Skeletal muscle tissue (tissue), 4 donors: ENCODE data around the gene SLC15A1. TPM values are rescaled to one million over a fixed set of nuclear protein-coding genes. Genes with fewer than 3 reads are reported as not detected.

Experiments used
- H3K27ac ChIP-seq: one replicate; pipeline ENCODE4 v1.7.0; 2013; ENCODE audit warnings: mild to moderate bottlenecking, low read depth, low read length, inconsistent platforms
- H3K27me3 ChIP-seq, 3 donors: one replicate each; pipeline ENCODE4 v1.7.0; 2013; ENCODE audit warnings: low read length in 3 of 3; ENCODE audit not compliant: control insufficient read depth in 3 of 3, insufficient read depth in 3 of 3
- H3K36me3 ChIP-seq, 3 donors: one replicate each; pipeline ENCODE4 v1.7.0; 2013; ENCODE audit warnings: low read length in 3 of 3; ENCODE audit not compliant: control insufficient read depth in 3 of 3, insufficient read depth in 3 of 3
- H3K4me1 ChIP-seq, 3 donors: one replicate each; pipeline ENCODE4 v1.7.0; 2013; ENCODE audit warnings: low read length in 3 of 3, mild to moderate bottlenecking in 3 of 3; ENCODE audit not compliant: control insufficient read depth in 3 of 3, insufficient read depth in 3 of 3
- H3K4me3 ChIP-seq, 3 donors: one replicate each; pipeline ENCODE4 v1.7.0; 2013; ENCODE audit warnings: low read length in 3 of 3
- H3K9ac ChIP-seq, 3 donors: one replicate each; pipeline ENCODE4 v1.7.0; 2013; ENCODE audit warnings: low read length in 3 of 3, mild to moderate bottlenecking in 3 of 3, moderate library complexity in 2 of 3, low read depth in 1 of 3
- H3K9me3 ChIP-seq, 3 donors: one replicate each; pipeline ENCODE4 v1.7.0; 2013; ENCODE audit warnings: low read length in 3 of 3; ENCODE audit not compliant: control insufficient read depth in 3 of 3
- total RNA-seq: library from RNA; depleted of rRNA; stranded (reverse); fragments of >200 nt; gene quantifications from one replicate; pipeline ENCODE4 v1.2.3, GENCODE V29; 2014
- donor health status: Osteomylitis.

SLC15A1 gene
- total RNA-seq, 1 donor from 2014 or later, result not detected

GRCh38 chr13:98690348-98691022, 62.0 kb downstream of the SLC15A1 start:
- Histone ChIP-seq H3K9me3 (no peaks in the 10 kb centered on the region), H3K9ac (no peak overlapping the region), H3K27me3 (peaks cover 0 to 4% (median 0%) of the 10 kb centered on the region in 3 donors), H3K27ac (no peak overlapping the region), H3K36me3 (no peaks in the 10 kb centered on the region), H3K4me1 (no peaks in the 10 kb centered on the region), H3K4me3 (no peak overlapping the region)

DNA sequence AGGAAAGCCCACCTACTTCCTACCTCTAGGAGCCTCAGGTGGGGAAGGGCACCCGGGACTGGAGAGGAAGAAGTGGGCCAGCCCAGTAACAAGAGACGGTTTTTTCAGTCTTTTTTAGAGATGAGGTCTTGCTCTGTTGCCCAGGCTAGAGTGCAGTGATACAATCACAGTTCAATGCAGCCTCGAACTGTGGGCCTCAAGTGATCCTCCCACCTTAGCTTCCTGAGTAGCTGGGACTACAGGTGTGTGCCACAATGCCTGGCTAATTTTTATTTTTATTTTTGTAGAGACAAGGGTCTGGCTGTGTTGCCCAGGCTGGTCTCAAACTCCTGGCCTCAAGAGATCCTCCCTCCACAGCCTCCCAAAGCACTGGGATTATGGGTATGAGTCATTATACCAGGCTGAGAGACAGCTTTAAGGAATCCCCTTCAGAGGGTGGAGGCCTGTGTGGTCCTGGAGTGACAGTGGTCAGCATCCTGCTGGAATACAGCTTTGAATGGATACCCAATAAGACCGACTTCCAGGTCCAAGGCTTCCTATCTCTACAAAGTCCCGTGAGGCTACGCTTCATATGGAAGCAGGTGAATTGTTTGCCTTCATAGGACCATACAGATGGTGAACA, 63.0 kb downstream of the SLC15A1 start:
- Histone ChIP-seq H3K27ac (no peak overlapping the region), H3K27me3 (peaks cover 0 to 4% (median 0%) of the 10 kb centered on the region in 3 donors), H3K4me3 (no peak overlapping the region), H3K36me3 (no peaks in the 10 kb centered on the region), H3K9ac (no peak overlapping the region), H3K9me3 (no peaks in the 10 kb centered on the region), H3K4me1 (no peaks in the 10 kb centered on the region)

- no peak overlapping the region for H3K9ac ChIP-seq
- no peaks in the 10 kb centered on the region for H3K4me1 ChIP-seq
- peaks cover 0 to 4% (median 0%) of the 10 kb centered on the region in 3 donors for H3K27me3 ChIP-seq
- H3K4me3 ChIP-seq, result no peak overlapping the region
- no peaks in the 10 kb centered on the region for H3K9me3 ChIP-seq
- no peaks in the 10 kb centered on the region for H3K36me3 ChIP-seq
- no peak overlapping the region for H3K27ac ChIP-seq
Observed at GRCh38 chr13:98688373-98688772, 64.1 kb downstream of the SLC15A1 start.

DNA sequence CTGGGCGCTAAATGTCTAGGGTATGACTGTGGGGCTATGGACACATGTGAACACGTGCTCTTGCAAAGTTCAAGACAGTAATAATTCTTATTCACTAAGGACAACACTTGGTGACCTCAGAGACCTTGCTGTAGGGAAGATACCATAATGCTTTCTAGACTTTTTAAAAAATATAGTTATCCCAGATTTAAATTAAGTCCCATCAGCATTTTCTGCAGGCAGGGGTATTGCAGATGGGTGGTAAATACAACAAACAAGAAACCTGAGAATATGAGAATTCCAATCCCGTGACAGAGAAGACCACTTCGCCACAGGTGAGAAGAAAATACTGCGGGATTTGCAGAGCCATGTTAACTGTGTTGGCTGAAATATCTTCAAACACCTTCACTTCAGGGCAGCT, 65.2 kb downstream of the SLC15A1 start:
- Histone ChIP-seq H3K27ac (no peak overlapping the region), H3K36me3 (no peaks in the 10 kb centered on the region), H3K27me3 (peaks cover 0 to 4% (median 0%) of the 10 kb centered on the region in 3 donors), H3K4me3 (no peak overlapping the region), H3K4me1 (no peaks in the 10 kb centered on the region), H3K9ac (no peak overlapping the region), H3K9me3 (no peaks in the 10 kb centered on the region)

DNA sequence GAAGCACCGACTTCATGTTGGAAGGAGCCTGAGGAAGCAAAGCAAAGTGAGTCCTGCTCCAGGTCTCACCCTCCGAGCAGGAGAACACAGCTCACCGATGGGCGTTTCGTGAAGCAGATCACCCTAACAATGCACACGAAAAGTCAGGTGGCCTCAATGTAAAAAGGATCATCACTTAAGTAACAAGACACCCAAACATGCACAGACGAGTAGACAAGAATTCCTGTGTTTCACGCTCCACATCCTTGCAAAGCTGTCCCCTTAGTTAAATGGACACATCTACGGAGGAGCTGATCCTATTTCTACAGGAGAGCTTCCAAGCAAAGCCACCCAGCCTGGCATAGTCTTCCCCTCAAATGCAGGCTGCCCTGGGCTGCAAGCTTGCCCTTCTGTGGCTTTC, 66.2 kb downstream of the SLC15A1 start:
- H3K4me3 ChIP-seq, result no peak overlapping the region
- peaks cover 0 to 4% (median 0%) of the 10 kb centered on the region in 3 donors for H3K27me3 ChIP-seq
- H3K36me3 ChIP-seq, result no peaks in the 10 kb centered on the region
- H3K9me3 ChIP-seq, result no peaks in the 10 kb centered on the region
- no peak overlapping the region for H3K9ac ChIP-seq
- no peaks in the 10 kb centered on the region for H3K4me1 ChIP-seq
- no peak overlapping the region for H3K27ac ChIP-seq

DNA sequence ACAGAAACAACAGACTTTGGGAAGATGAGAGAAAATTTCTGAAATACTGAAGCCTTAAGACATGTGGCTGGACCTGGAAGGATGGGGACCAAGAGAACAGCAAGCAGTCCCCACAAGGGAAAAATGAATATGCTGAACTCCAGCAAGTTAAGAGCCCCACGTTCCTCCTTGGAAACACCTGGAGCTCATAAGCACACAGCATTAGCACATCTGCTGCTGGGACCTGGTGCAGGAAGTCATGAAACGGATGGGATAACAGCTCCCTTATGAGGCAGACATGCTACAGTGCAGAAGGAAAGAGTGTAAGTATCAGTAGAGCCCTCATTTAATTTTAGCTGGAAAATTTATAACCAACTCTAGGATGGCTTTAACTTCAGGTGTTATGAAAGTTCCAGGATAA, 67.3 kb downstream of the SLC15A1 start:
- no peaks in the 10 kb centered on the region for H3K36me3 ChIP-seq
- H3K9ac ChIP-seq, result no peak overlapping the region
- H3K27me3 ChIP-seq, result peaks cover 0 to 4% (median 0%) of the 10 kb centered on the region in 3 donors

DNA sequence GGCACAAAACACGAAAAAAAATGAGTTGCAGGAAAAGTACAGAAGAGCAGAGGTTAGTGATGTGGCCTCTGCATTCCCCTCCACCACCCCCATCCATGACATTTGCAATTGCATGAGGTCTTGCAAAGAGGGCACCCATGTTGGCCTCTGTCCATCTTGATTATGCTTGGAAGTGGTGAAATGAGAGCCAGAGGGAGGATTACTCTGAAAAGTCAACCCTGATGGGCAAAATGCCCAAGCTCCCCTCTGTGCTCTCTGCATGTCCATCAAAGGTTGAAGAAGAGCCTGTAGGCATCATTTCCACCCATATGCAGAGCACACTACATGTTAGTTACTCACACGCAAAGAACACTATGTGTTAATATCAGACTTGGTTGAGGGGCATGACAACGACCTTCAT, 71.4 kb downstream of the SLC15A1 start:
- Histone ChIP-seq H3K27ac (no peak overlapping the region), H3K27me3 (peaks cover 0 to under 1% (median 0%) of the 10 kb centered on the region in 3 donors), H3K36me3 (no peaks in the 10 kb centered on the region), H3K9me3 (no peaks in the 10 kb centered on the region), H3K9ac (no peak overlapping the region), H3K4me1 (peaks cover 0 to 2% (median 0%) of the 10 kb centered on the region in 3 donors), H3K4me3 (no peak overlapping the region)

More for the DNA sequence above, 67.3 kb downstream of the SLC15A1 start:
- peaks cover 0 to 2% (median 0%) of the 10 kb centered on the region in 3 donors for H3K4me1 ChIP-seq
- no peak overlapping the region for H3K27ac ChIP-seq
- H3K9me3 ChIP-seq, result no peaks in the 10 kb centered on the region
- no peak overlapping the region for H3K4me3 ChIP-seq

GRCh38 chr13:98678741-98679140, 73.7 kb downstream of the SLC15A1 start:
- H3K27ac ChIP-seq, result no peak overlapping the region
- peaks cover 0 to 2% (median 0%) of the 10 kb centered on the region in 3 donors for H3K4me1 ChIP-seq
- no peaks in the 10 kb centered on the region for H3K27me3 ChIP-seq
- H3K4me3 ChIP-seq, result no peak overlapping the region
- H3K9me3 ChIP-seq, result no peaks in the 10 kb centered on the region
- no peaks in the 10 kb centered on the region for H3K36me3 ChIP-seq
- no peak overlapping the region for H3K9ac ChIP-seq

GRCh38 chr13:98677398-98677797, 75.1 kb downstream of the SLC15A1 start:
- no peaks in the 10 kb centered on the region for H3K36me3 ChIP-seq
- H3K27me3 ChIP-seq, result no peaks in the 10 kb centered on the region
- no peaks in the 10 kb centered on the region for H3K9me3 ChIP-seq
- no peak overlapping the region for H3K9ac ChIP-seq
- no peak overlapping the region for H3K4me3 ChIP-seq
- H3K4me1 ChIP-seq, result peaks cover 0 to 6% (median 2%) of the 10 kb centered on the region in 3 donors
- H3K27ac ChIP-seq, result no peak overlapping the region

- Histone ChIP-seq H3K9ac (no peak overlapping the region), H3K27ac (no peak overlapping the region), H3K4me3 (no peak overlapping the region), H3K27me3 (no peaks in the 10 kb centered on the region), H3K9me3 (no peaks in the 10 kb centered on the region), H3K36me3 (no peaks in the 10 kb centered on the region), H3K4me1 (peaks cover 0 to 6% (median 2%) of the 10 kb centered on the region in 3 donors)
Observed at GRCh38 chr13:98676239-98676638, 76.2 kb downstream of the SLC15A1 start.
